ENCODE measurements around the gene FOXA2.

- no peak for TF ChIP-seq CTCF (IDR thresholded peaks at IDR 0.05)
- no peak for TF ChIP-seq POLR2A (IDR thresholded peaks at IDR 0.05)
These were observed 45.1 kb upstream of the FOXA2 start for GRCh38 chr20:22629447-22629846.
